Thyroid gland (tissue), 4 donors: Measurements from ENCODE around the gene NBAS. TPM values are rescaled to one million over a fixed set of nuclear protein-coding genes. Genes with fewer than 3 reads are reported as not detected.

Source experiments
- DNase-seq, 2 donors: peaks; one replicate each; pipeline ENCODE4 v3.0.0-alpha.2; 2019
- H3K27ac ChIP-seq, 3 donors: fragments of 200-600 bp; sonication (generic); 1 replicate in 2 of 3; 2 replicates in 1 of 3; pipeline ENCODE4 v1.5.1; 2016 to 2019; ENCODE audit warnings: mild to moderate bottlenecking in 1 of 3, moderate library complexity in 1 of 3
- H3K27me3 ChIP-seq: fragments of 200-600 bp; sonication (generic); one replicate; pipeline ENCODE4 v1.5.1; 2019
- H3K36me3 ChIP-seq, 2 donors: fragments of 200-600 bp; sonication (generic); one replicate each; pipeline ENCODE4 v1.5.1; 2016 to 2019
- H3K4me1 ChIP-seq, 2 donors: fragments of 200-600 bp; sonication (generic); one replicate each; pipeline ENCODE4 v1.5.1; 2017 to 2019
- H3K4me3 ChIP-seq, 3 donors: fragments of 200-600 bp; sonication (generic); replicated peaks in 1 of 3; 1 replicate in 2 of 3; 2 replicates in 1 of 3; pipeline ENCODE4 v1.5.1; 2016; ENCODE audit warnings: mild to moderate bottlenecking in 1 of 3
- H3K9me3 ChIP-seq: fragments of 200-600 bp; sonication (generic); one replicate; pipeline ENCODE4 v1.5.1; 2017
- CTCF ChIP-seq, 6 experiments: fragments of 200-600 bp in 3 of 6; fragments of 450-650 bp in 3 of 6; sonication (generic) in 3 of 6; IDR thresholded peaks; one replicate each; pipeline ENCODE4 v1.5.1; 2016 to 2019; ENCODE audit warnings: antibody characterized with exemption in 6 of 6, mild to moderate bottlenecking in 2 of 6, inconsistent platforms in 1 of 6, moderate library complexity in 1 of 6
- POLR2A ChIP-seq, 2 donors: fragments of 450-650 bp; IDR thresholded peaks; one replicate each; pipeline ENCODE4 v1.6.1; 2017; ENCODE audit warnings: antibody characterized with exemption in 2 of 2, mild to moderate bottlenecking in 2 of 2, moderate library complexity in 1 of 2
- WGBS, 2 donors: methylation state at CpG; one replicate each; pipeline ENCODE4 v1.1.5; 2017; 5-methylcytosine and 5-hydroxymethylcytosine counted together
- intact Hi-C: fragments of 100-400 bp; cut with DNase I; formaldehyde crosslinking; loops from one replicate; pipeline ENCODE4 v1.15.1; 2023
- total RNA-seq, 4 donors: library from RNA; depleted of rRNA; stranded (reverse); fragments of >200 nt; gene quantifications; one replicate each; pipeline ENCODE4 v1.2.3, GENCODE V29; 2016

The NBAS gene
- total RNA-seq, 4 donors from 2014 or later: 50.4 to 71.5 (median 54.7) TPM

GRCh38 chr2:15498554-15498953 lies 62.6 kb downstream of the NBAS start:
- DNase-seq: no peak
- Histone ChIP-seq H3K4me3 (no peak overlapping the region), H3K36me3 (no peaks in the 10 kb centered on the region), H3K27me3 (no peaks in the 10 kb centered on the region), H3K27ac (no peak overlapping the region), H3K4me1 (no peaks in the 10 kb centered on the region), H3K9me3 (no peaks in the 10 kb centered on the region)
- intact Hi-C loops: no loop called here
- 94 to 96% methylated on average over 6 of the region's 6 CpGs for WGBS, 2 donors
- no peak for TF ChIP-seq CTCF (IDR thresholded peaks at IDR 0.05)
- TF ChIP-seq POLR2A (IDR thresholded peaks at IDR 0.05): no peak

- 39 to 41% methylated on average over 5 of the region's 5 CpGs for WGBS, 2 donors
- no peaks in the 10 kb centered on the region for H3K4me1 ChIP-seq
- no peaks in the 10 kb centered on the region for H3K9me3 ChIP-seq
- H3K4me3 ChIP-seq: no peak overlapping the region
- DNase-seq: peak; percentile 11 to 17
- no peaks in the 10 kb centered on the region for H3K36me3 ChIP-seq
- TF ChIP-seq POLR2A (IDR thresholded peaks at IDR 0.05) (no peak), CTCF (IDR thresholded peaks at IDR 0.05) (no peak)
- intact Hi-C loops: no loop called here
- no peak overlapping the region for H3K27ac ChIP-seq
- no peaks in the 10 kb centered on the region for H3K27me3 ChIP-seq
These were observed 66.3 kb downstream of the NBAS start for GRCh38 chr2:15494877-15495276.

- TF ChIP-seq CTCF (IDR thresholded peaks at IDR 0.05) (no peak), POLR2A (IDR thresholded peaks at IDR 0.05) (no peak)
- no peak overlapping the region for H3K4me3 ChIP-seq
These were observed 68.3 kb downstream of the NBAS start for GRCh38 chr2:15492773-15493325.

GRCh38 chr2:15486770-15487169 lies 74.4 kb downstream of the NBAS start:
- Histone ChIP-seq H3K27me3 (no peaks in the 10 kb centered on the region), H3K4me1 (no peaks in the 10 kb centered on the region), H3K9me3 (no peaks in the 10 kb centered on the region), H3K27ac (no peak overlapping the region), H3K4me3 (no peak overlapping the region), H3K36me3 (peaks cover 0 to 4% of the 10 kb centered on the region in 2 donors)
- 94 to 99% methylated on average over 2 of the region's 2 CpGs for WGBS, 2 donors
- no peak for DNase-seq
- intact Hi-C loops: no loop called here
- TF ChIP-seq CTCF (IDR thresholded peaks at IDR 0.05) (no peak), POLR2A (IDR thresholded peaks at IDR 0.05) (no peak)

More at GRCh38 chr2:15492773-15493325, 68.3 kb downstream of the NBAS start:
- H3K4me1 ChIP-seq: no peaks in the 10 kb centered on the region
- intact Hi-C loops: no loop called here
- 91 to 93% methylated on average over 4 of the region's 4 CpGs for WGBS, 2 donors
- H3K27me3 ChIP-seq: no peaks in the 10 kb centered on the region
- H3K9me3 ChIP-seq: no peaks in the 10 kb centered on the region
- DNase-seq: no peak
- H3K27ac ChIP-seq: no peak overlapping the region
- H3K36me3 ChIP-seq: no peaks in the 10 kb centered on the region

GRCh38 chr2:15485949-15486348 lies 75.2 kb downstream of the NBAS start:
- no peaks in the 10 kb centered on the region for H3K4me1 ChIP-seq
- no peak overlapping the region for H3K27ac ChIP-seq
- no peak for DNase-seq
- no peak overlapping the region for H3K4me3 ChIP-seq
- TF ChIP-seq POLR2A (IDR thresholded peaks at IDR 0.05): no peak
- TF ChIP-seq CTCF (IDR thresholded peaks at IDR 0.05): no peak
- H3K27me3 ChIP-seq: no peaks in the 10 kb centered on the region
- 91 to 94% methylated on average over 5 of the region's 5 CpGs for WGBS, 2 donors
- intact Hi-C loops: no loop called here
- no peaks in the 10 kb centered on the region for H3K9me3 ChIP-seq
- H3K36me3 ChIP-seq: peaks cover 0 to 4% of the 10 kb centered on the region in 2 donors
